PC-3 (cell line): ENCODE results near the gene TTYH2. TPM values are rescaled to one million over a fixed set of nuclear protein-coding genes. Genes with fewer than 3 reads are reported as not detected.

Experiments used
- ATAC-seq: fragments of 200-7000 bp; cut with Tn5 transposase; 2 replicates; pipeline ENCODE4 v1.9.1; 2020; ENCODE audit warnings: mild to moderate bottlenecking, moderate library complexity
- BruUV-seq: library from RNA; stranded (reverse); fragments of 400-500 nt; replicated peaks from 2 replicates; lab custom pipeline; 2021; lab: Mats Ljungman, UMichigan
- CTCF ChIA-PET: fragments of 300-600 bp; sonication (Branson Sonifier 250); formaldehyde crosslinking; loops from one replicate; lab custom pipeline; 2022; ENCODE audit warnings: antibody characterized with exemption; lab: Charles Lee
- POLR2A ChIA-PET: fragments of 300-600 bp; sonication (Branson Sonifier 250); formaldehyde crosslinking; loops from one replicate; lab custom pipeline; 2022; ENCODE audit warnings: antibody characterized with exemption; ENCODE audit not compliant: unreplicated experiment; lab: Charles Lee
- DNase-seq: peaks from one replicate; pipeline ENCODE4 v3.0.0-alpha.2; 2015
- H2AFZ ChIP-seq: fragments of 300-600 bp; sonication (generic); 2 replicates; pipeline ENCODE4 v1.6.0; 2016; ENCODE audit warnings: antibody characterized with exemption, low read length
- H3F3A ChIP-seq: fragments of 300-600 bp; sonication (generic); one replicate; pipeline ENCODE4 v1.6.0; 2017; ENCODE audit warnings: antibody characterized with exemption, low read length, control low read depth, mild to moderate bottlenecking; ENCODE audit not compliant: unreplicated experiment
- H3K27ac ChIP-seq: fragments of 300-600 bp; sonication (generic); 2 replicates; pipeline ENCODE4 v1.5.1; 2016; ENCODE audit warnings: mild to moderate bottlenecking, low read length
- H3K27me3 ChIP-seq: fragments of 300-600 bp; sonication (generic); 2 replicates; pipeline ENCODE4 v1.6.1; 2016; ENCODE audit warnings: low read length, mixed read lengths
- H3K36me3 ChIP-seq: fragments of 300-600 bp; sonication (generic); 2 replicates; pipeline ENCODE4 v1.6.1; 2016; ENCODE audit warnings: low read depth, mixed run types, low read length, mixed read lengths
- H3K4me1 ChIP-seq: fragments of 300-600 bp; sonication (generic); 2 replicates; pipeline ENCODE4 v1.5.1; 2016; ENCODE audit warnings: low read length; ENCODE audit not compliant: insufficient read depth
- H3K4me2 ChIP-seq: fragments of 300-600 bp; sonication (generic); 2 replicates; pipeline ENCODE4 v1.6.0; 2016; ENCODE audit warnings: low read length
- H3K4me3 ChIP-seq: fragments of 300-600 bp; sonication (generic); 2 replicates; pipeline ENCODE4 v1.5.1; 2016; ENCODE audit warnings: mild to moderate bottlenecking, low read length, mixed read lengths
- H3K79me2 ChIP-seq: fragments of 300-600 bp; sonication (generic); 2 replicates; pipeline ENCODE4 v1.6.1; 2017; ENCODE audit warnings: low read length, mixed read lengths
- H3K9ac ChIP-seq: fragments of 300-600 bp; sonication (generic); 2 replicates; pipeline ENCODE4 v1.6.0; 2016; ENCODE audit warnings: mild to moderate bottlenecking, low read length
- H3K9me2 ChIP-seq: fragments of 300-600 bp; sonication (generic); replicated peaks from 2 replicates; pipeline ENCODE4 v1.6.1; 2016; ENCODE audit warnings: mixed run types, low read length, mixed read lengths
- H3K9me3 ChIP-seq: fragments of 300-600 bp; sonication (generic); 2 replicates; pipeline ENCODE4 v1.6.1; 2016; ENCODE audit warnings: low read length, mixed read lengths
- H4K20me1 ChIP-seq: fragments of 300-600 bp; sonication (generic); 2 replicates; pipeline ENCODE4 v1.6.1; 2016; ENCODE audit warnings: low read length, mixed read lengths
- CTCF ChIP-seq: fragments of 300-600 bp; sonication (generic); conservative IDR thresholded peaks from 2 replicates; pipeline ENCODE4 v1.5.1; 2017; ENCODE audit warnings: antibody characterized with exemption, low read depth, mild to moderate bottlenecking, low read length
- EZH2 ChIP-seq: fragments of 300-600 bp; sonication (generic); IDR thresholded peaks from one replicate; pipeline ENCODE4 v1.6.1; 2017; ENCODE audit warnings: antibody characterized with exemption, mild to moderate bottlenecking, low read length; ENCODE audit not compliant: unreplicated experiment
- EZH2phosphoT487 ChIP-seq: fragments of 300-600 bp; sonication (generic); IDR thresholded peaks from 2 replicates; pipeline ENCODE4 v1.6.1; 2018; ENCODE audit warnings: mild to moderate bottlenecking, antibody characterized with exemption, low read length, borderline replicate concordance
- intact Hi-C: fragments of 100-400 bp; cut with micrococcal nuclease; formaldehyde crosslinking; loops from 2 replicates; pipeline ENCODE4 v1.9.0; 2023
- total RNA-seq: library from RNA; depleted of rRNA; stranded (reverse); fragments of >200 nt; gene quantifications from 2 replicates; pipeline ENCODE4 v1.2.3, GENCODE V29; 2014

Gene TTYH2
- total RNA-seq, 1 experiment from 2014 or later: 17.6 TPM

GRCh38 chr17:74220219-74220618, 6.8 kb downstream of the TTYH2 start:
- intact Hi-C loops: loop anchor here (1.0 kb wide), 1 partner anchor 40 kb away; no protein-coding TSS in a partner anchor
- Histone ChIP-seq H3K36me3 (no peaks in the 10 kb centered on the region), H2AFZ (no peak overlapping the region), H3K27me3 (no peaks in the 10 kb centered on the region), H3K9me3 (no peaks in the 10 kb centered on the region), H3K27ac (no peak overlapping the region), H4K20me1 (no peaks in the 10 kb centered on the region), H3K4me1 (no peaks in the 10 kb centered on the region), H3K4me2 (no peak overlapping the region), H3K9ac (no peak overlapping the region), H3K4me3 (no peak overlapping the region), H3K9me2 (no peaks in the 10 kb centered on the region), H3K79me2 (no peaks in the 10 kb centered on the region), H3F3A (no peaks in the 10 kb centered on the region)
- TF ChIP-seq EZH2phosphoT487: no peak
- no peak for TF ChIP-seq EZH2
- no peak for TF ChIP-seq CTCF
- ChIA-PET CTCF (no interaction called here), POLR2A (no interaction called here)
- no TSS peak for BruUV-seq
- ATAC-seq (peak; percentile 44; the same call in 1 of the 2 replicates), DNase-seq (no peak)

DNA sequence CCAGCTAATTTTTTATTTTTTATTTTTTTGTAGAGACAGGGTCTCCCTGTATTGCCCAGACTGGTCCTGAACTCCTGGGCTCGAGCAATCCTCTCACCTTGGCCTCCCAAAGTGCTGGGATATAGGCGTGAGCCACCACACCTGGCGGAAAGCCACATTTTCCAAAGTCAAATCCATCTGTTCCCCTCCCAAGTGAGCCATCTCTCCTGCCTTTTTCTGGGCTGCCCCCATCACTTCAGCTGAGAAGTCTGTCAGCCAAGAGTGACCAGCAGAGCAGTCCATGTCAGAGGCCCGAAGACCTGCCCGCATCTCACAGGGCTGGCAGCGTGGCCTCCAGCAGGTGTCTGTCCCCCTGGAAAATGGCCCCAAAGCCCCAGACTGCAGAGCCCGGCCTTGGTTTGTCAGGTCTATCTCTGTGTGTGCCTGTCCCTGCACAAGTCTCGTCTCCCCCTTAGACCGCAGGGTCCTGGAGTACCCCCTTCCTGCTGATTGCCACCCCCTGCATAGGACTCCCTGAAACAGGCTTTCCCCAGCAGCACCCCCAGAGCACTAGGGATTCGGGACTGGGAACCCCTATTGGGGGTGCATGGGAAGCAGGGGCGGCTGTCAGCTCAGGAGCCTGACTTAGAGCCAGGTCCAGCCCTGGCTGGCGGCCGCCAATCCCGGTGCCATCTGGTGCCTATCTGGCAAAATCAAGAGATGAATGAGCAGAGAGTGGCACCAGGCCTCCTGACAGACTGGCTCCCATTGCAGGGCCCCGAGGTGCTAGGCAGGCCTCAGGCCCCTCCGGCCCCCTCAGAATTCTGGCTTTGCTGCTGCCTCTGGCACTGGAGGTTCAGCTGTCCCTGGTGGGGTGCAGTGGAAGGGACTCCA, 7.8 kb downstream of the TTYH2 start:
- Histone ChIP-seq H3K9me3 (no peaks in the 10 kb centered on the region), H3K4me3 (no peak overlapping the region), H3F3A (no peaks in the 10 kb centered on the region), H3K4me1 (no peaks in the 10 kb centered on the region), H3K36me3 (no peaks in the 10 kb centered on the region), H3K4me2 (no peak overlapping the region), H4K20me1 (no peaks in the 10 kb centered on the region), H2AFZ (no peak overlapping the region), H3K27me3 (no peaks in the 10 kb centered on the region), H3K79me2 (no peaks in the 10 kb centered on the region), H3K9me2 (no peaks in the 10 kb centered on the region), H3K27ac (no peak overlapping the region), H3K9ac (no peak overlapping the region)
- no peak for TF ChIP-seq EZH2phosphoT487
- TF ChIP-seq CTCF: no peak
- TF ChIP-seq EZH2: no peak
- BruUV-seq: no TSS peak
- POLR2A ChIA-PET: no interaction called here
- CTCF ChIA-PET: no interaction called here
- no peak for ATAC-seq
- DNase-seq: no peak
- intact Hi-C loops: loop anchor here (1.0 kb wide), 1 partner anchor 39 kb away; no protein-coding TSS in a partner anchor

- H3K27me3 ChIP-seq: no peaks in the 10 kb centered on the region
- CTCF ChIA-PET: no interaction called here
- TF ChIP-seq EZH2 (no peak), CTCF (no peak), EZH2phosphoT487 (no peak)
- no peaks in the 10 kb centered on the region for H4K20me1 ChIP-seq
- H3K4me2 ChIP-seq: no peak overlapping the region
- H3K9me3 ChIP-seq: no peaks in the 10 kb centered on the region
- POLR2A ChIA-PET: no interaction called here
- H3K79me2 ChIP-seq: no peaks in the 10 kb centered on the region
- no TSS peak for BruUV-seq
- no peaks in the 10 kb centered on the region for H3K36me3 ChIP-seq
- H3K9ac ChIP-seq: no peak overlapping the region
- H3F3A ChIP-seq: no peaks in the 10 kb centered on the region
- intact Hi-C loops: no loop called here
- DNase-seq (no peak), ATAC-seq (no peak)
- no peak overlapping the region for H3K4me3 ChIP-seq
- no peak overlapping the region for H3K27ac ChIP-seq
- H3K4me1 ChIP-seq: no peaks in the 10 kb centered on the region
- no peaks in the 10 kb centered on the region for H3K9me2 ChIP-seq
- no peak overlapping the region for H2AFZ ChIP-seq
Measured at GRCh38 chr17:74222399-74222798, 9.0 kb downstream of the TTYH2 start.
